K562 (cell line): ENCODE data around the gene HMGCL. TPM values are rescaled to one million over a fixed set of nuclear protein-coding genes. Genes with fewer than 3 reads are reported as not detected.

Source experiments
- CBX1 ChIP-seq: sonication (generic); IDR thresholded peaks from 2 replicates; pipeline ENCODE4 v1.6.1; 2016; ENCODE audit warnings: antibody characterized with exemption, low read depth, mild to moderate bottlenecking
- CTCFL ChIP-seq: IDR thresholded peaks from 2 replicates; pipeline ENCODE4 v1.6.1; 2011; ENCODE audit warnings: borderline replicate concordance, low read depth, mild to moderate bottlenecking, moderate library complexity, low read length; ENCODE audit not compliant: insufficient read depth, poor library complexity, severe bottlenecking
- DACH1 ChIP-seq: fragments of 450-650 bp; IDR thresholded peaks from 2 replicates; pipeline ENCODE4 v1.6.1; 2018; ENCODE audit not compliant: partially characterized antibody
- E2F8 ChIP-seq: fragments of 450-650 bp; IDR thresholded peaks from 2 replicates; pipeline ENCODE4 v1.7.1; 2018; ENCODE audit warnings: mild to moderate bottlenecking, low read depth; ENCODE audit not compliant: partially characterized antibody
- HMG20B ChIP-seq: fragments of 250-450 bp; sonication (Bioruptor Pico); IDR thresholded peaks from 2 replicates; pipeline ENCODE4 v1.5.0; 2021; ENCODE audit warnings: mild to moderate bottlenecking
- JUND ChIP-seq, 2 experiments: IDR thresholded peaks; 2 replicates in 1 of 2; 3 replicates in 1 of 2; pipeline ENCODE4 v1.6.1; 2011; ENCODE audit warnings: borderline replicate concordance in 2 of 2, low read depth in 2 of 2, low read length in 2 of 2, improper control_type of control experiment in 1 of 2, missing biosample characterization in 1 of 2, missing genetic modification characterization in 1 of 2, missing genetic modification reagents in 1 of 2
- MIER1 ChIP-seq: fragments of 450-650 bp; IDR thresholded peaks from 2 replicates; pipeline ENCODE4 v1.6.1; 2016; ENCODE audit warnings: antibody characterized with exemption, mild to moderate bottlenecking, low read depth
- NKRF ChIP-seq: fragments of 450-650 bp; IDR thresholded peaks from 2 replicates; pipeline ENCODE4 v1.6.1; 2016; ENCODE audit warnings: borderline replicate concordance
- NONO ChIP-seq, 2 experiments: fragments of 200-400 bp in 1 of 2; fragments of 450-650 bp in 1 of 2; formaldehyde crosslinking in 1 of 2; IDR thresholded peaks; 2 replicates each; pipeline ENCODE4 v1.6.1; 2017; ENCODE audit warnings: low read depth in 2 of 2, mild to moderate bottlenecking in 2 of 2, moderate library complexity in 2 of 2, low read length in 1 of 2
- RAD51 ChIP-seq: fragments of 450-650 bp; IDR thresholded peaks from 2 replicates; pipeline ENCODE4 v1.7.1; 2016; ENCODE audit warnings: low read depth, mild to moderate bottlenecking, borderline replicate concordance
- RB1 ChIP-seq: fragments of 450-650 bp; IDR thresholded peaks from 2 replicates; pipeline ENCODE4 v1.6.1; 2017; ENCODE audit warnings: low read depth, mild to moderate bottlenecking
- RNF2 ChIP-seq: sonication (generic); IDR thresholded peaks from 2 replicates; pipeline ENCODE4 v1.6.1; 2016
- SIN3A ChIP-seq, 2 experiments: fragments of 150-350 bp in 1 of 2; IDR thresholded peaks; 2 replicates each; pipeline ENCODE4 v1.6.1; 2011 to 2016; ENCODE audit warnings: borderline replicate concordance in 2 of 2, low read depth in 2 of 2, low read length in 2 of 2, mild to moderate bottlenecking in 2 of 2, moderate library complexity in 2 of 2; ENCODE audit not compliant: control insufficient read depth in 1 of 2
- TARDBP ChIP-seq: fragments of 450-650 bp; IDR thresholded peaks from 2 replicates; pipeline ENCODE4 v1.6.1; 2016
- USF1 ChIP-seq: sonication (generic); formaldehyde crosslinking; IDR thresholded peaks from 2 replicates; pipeline ENCODE4 v1.9.0; 2022; ENCODE audit warnings: mild to moderate bottlenecking, missing genetic modification reagents
- YY1 ChIP-seq, 3 experiments: IDR thresholded peaks; 2 replicates each; pipeline ENCODE4 v1.6.1; 2011; ENCODE audit warnings: low read length in 2 of 3, mild to moderate bottlenecking in 2 of 3, moderate library complexity in 2 of 3, borderline replicate concordance in 1 of 3, control low read depth in 1 of 3, low read depth in 1 of 3; ENCODE audit not compliant: insufficient read depth in 3 of 3, insufficient replicate concordance in 2 of 3, control insufficient read depth in 1 of 3, insufficient read length in 1 of 3; ENCODE audit errors: extremely low read depth in 1 of 3
- ZNF324 ChIP-seq: fragments of 250-450 bp; sonication (Bioruptor Pico); IDR thresholded peaks from 2 replicates; pipeline ENCODE4 v1.4.0; 2020; ENCODE audit warnings: mild to moderate bottlenecking
- ZNF431 ChIP-seq: sonication (generic); formaldehyde crosslinking; IDR thresholded peaks from 2 replicates; pipeline ENCODE4 v1.8.0; 2022; ENCODE audit warnings: mild to moderate bottlenecking, missing genetic modification reagents
- polyA plus RNA-seq, 8 experiments: library from polyadenylated mRNA; depleted of rRNA in 4 of 8; stranded (reverse) in 5 of 8; unstranded in 3 of 8; fragments of >200 nt; fragmentation: Nextera tagmentation in 2 of 8; fragmentation: Illumina TruSeq in 1 of 8; extraction: Ambion mirVana in 2 of 8; extraction: Trizol in 1 of 8; gene quantifications; 2 replicates each; pipeline versions ENCODE4 v1.2.1 to v1.2.3, GENCODE V29; 2011 to 2014; ENCODE audit warnings: inconsistent platforms in 1 of 8, missing spikeins in 1 of 8
- total RNA-seq, 7 experiments: library from RNA; depleted of rRNA in 6 of 7; stranded (reverse); fragments of >200 nt in 6 of 7; fragmentation: Illumina TruSeq in 2 of 7; extraction: Trizol in 2 of 7; gene quantifications; 2 replicates each; pipeline versions ENCODE4 v1.2.1 to v1.2.3, GENCODE V29; 2011 to 2021; ENCODE audit warnings: low replicate concordance in 1 of 7

HMGCL gene
- total and polyA plus RNA-seq, 9 of the 15 experiments (the other 6 are each of a cell fraction or from before 2014, with no cell fraction given): 18.0 to 82.2 (median 24.2) TPM

GRCh38 chr1:23825076-23825761, at the start of gene HMGCL (continued):
- peak; percentile 94 to 97 for TF ChIP-seq SIN3A (IDR thresholded peaks at IDR 0.05; ENCODE audit: borderline replicate concordance in 2 of 2, control insufficient read depth in 1 of 2, low read depth in 2 of 2, low read length in 2 of 2)
- peak; percentile 82 for TF ChIP-seq NKRF
- TF ChIP-seq E2F8: no peak
- TF ChIP-seq RB1: peak; percentile 93
- TF ChIP-seq NONO (IDR thresholded peaks at IDR 0.05; ENCODE audit: low read depth in 2 of 2, low read length in 1 of 2): peak in 1 of 2 experiments; percentile 38; a peak in 1 of 4 replicates
- no peak for TF ChIP-seq ZNF324 (CRISPR knock-in tag)
- no peak for TF ChIP-seq MIER1
- TF ChIP-seq RAD51: peak; percentile 88
- 0 out of 2 replicates have a peak, but pooled peaks have one; percentile 44 for TF ChIP-seq RNF2
- peak; percentile 96 for TF ChIP-seq USF1 (CRISPR knock-in tag)
- TF ChIP-seq JUND (IDR thresholded peaks at IDR 0.05; ENCODE audit: borderline replicate concordance, low read depth, low read length): peak; percentile 22; the same call in 1 of the 2 replicates
- no peak; the same call in 2 of the 3 replicates for TF ChIP-seq JUND (tag; IDR thresholded peaks at IDR 0.05; ENCODE audit: borderline replicate concordance, low read depth, low read length)
- TF ChIP-seq ZNF431 (CRISPR knock-in tag): no peak
- TF ChIP-seq DACH1: peak; percentile 98
- TF ChIP-seq CBX1: peak; percentile 81; the same call in 1 of the 2 replicates
- no peak for TF ChIP-seq CTCFL
- no peak for TF ChIP-seq TARDBP
- TF ChIP-seq YY1 (IDR thresholded peaks at IDR 0.05; ENCODE audit: borderline replicate concordance in 1 of 3, control insufficient read depth in 1 of 3, extremely low read depth in 1 of 3, insufficient read depth in 3 of 3, insufficient read length in 1 of 3, insufficient replicate concordance in 2 of 3, low read depth in 1 of 3, low read length in 2 of 3): peak; percentile 85 to 99 (median 98)
- TF ChIP-seq HMG20B (CRISPR knock-in tag): 0 out of 2 replicates have a peak, but pooled peaks have one; percentile 50
